A549 (cell line): ENCODE results near the gene PGM5. TPM values are rescaled to one million over a fixed set of nuclear protein-coding genes. Genes with fewer than 3 reads are reported as not detected.

ENCODE experiments used
- ATAC-seq, 2 experiments: fragments of 200-7000 bp in 1 of 2; fragments of >200 bp in 1 of 2; cut with Nextera tagmentation in 1 of 2; cut with Tn5 transposase in 1 of 2; 3 replicates each; pipeline versions ENCODE4 v1.8.0 to v1.9.1; 2018 to 2020; ENCODE audit warnings: mild to moderate bottlenecking in 1 of 2, moderate library complexity in 1 of 2
- CTCF ChIA-PET: fragments of 300-600 bp; sonication (Branson Sonifier 250); formaldehyde crosslinking; extraction: SDS; loops from one replicate; lab custom pipeline; 2021; ENCODE audit warnings: antibody characterized with exemption, inconsistent platforms; lab: Yijun Ruan, JAX
- POLR2A ChIA-PET: fragments of 350-600 bp; formaldehyde crosslinking; extraction: SDS; loops from one replicate; lab custom pipeline; 2021; ENCODE audit warnings: antibody characterized with exemption, inconsistent platforms; lab: Yijun Ruan, JAX
- DNase-seq, 2 experiments: peaks; one replicate each; pipeline versions ENCODE4 v3.0.0 to v3.0.0-alpha.2; 2011 to 2016; ENCODE audit warnings: low read depth in 1 of 2, low spot score in 1 of 2
- FAIRE-seq: peaks from 2 replicates; lab custom pipeline; 2011; peaks lifted over from hg19 to GRCh38; lab: Jason Lieb, UNC
- H3K27ac ChIP-seq, 2 experiments: fragments of >200 bp; sonication (Bioruptor Twin); formaldehyde crosslinking; 3 replicates each; pipeline ENCODE4 v1.5.1; 2016 to 2017
- H3K4me1 ChIP-seq: fragments of >200 bp; sonication (Bioruptor Twin); formaldehyde crosslinking; 3 replicates; pipeline ENCODE4 v1.6.1; 2016
- H3K4me2 ChIP-seq: fragments of >200 bp; sonication (Bioruptor Twin); formaldehyde crosslinking; 3 replicates; pipeline ENCODE4 v1.6.1; 2016
- H3K4me3 ChIP-seq: fragments of >200 bp; sonication (Bioruptor Twin); formaldehyde crosslinking; 3 replicates; pipeline ENCODE4 v1.5.1; 2016
- H3K9me3 ChIP-seq: fragments of >200 bp; sonication (Bioruptor Twin); formaldehyde crosslinking; 3 replicates; pipeline ENCODE4 v1.6.1; 2016
- BCL3 ChIP-seq: fragments of >200 bp; sonication (Bioruptor Twin); formaldehyde crosslinking; IDR thresholded peaks from 3 replicates; pipeline ENCODE4 v1.6.1; 2016
- E2F6 ChIP-seq: IDR thresholded peaks from 2 replicates; pipeline ENCODE4 v1.6.1; 2012; ENCODE audit warnings: low read depth, borderline replicate concordance
- EHF ChIP-seq: fragments of 250-450 bp; sonication (Bioruptor Pico); IDR thresholded peaks from 2 replicates; pipeline ENCODE4 v1.5.0; 2020; ENCODE audit warnings: mild to moderate bottlenecking
- ELK1 ChIP-seq: fragments of 150-350 bp; IDR thresholded peaks from 2 replicates; pipeline ENCODE4 v1.6.1; 2014; ENCODE audit warnings: low read depth, mild to moderate bottlenecking, low read length
- EP300 ChIP-seq, 2 experiments: fragments of >200 bp; sonication (Bioruptor Twin); formaldehyde crosslinking; IDR thresholded peaks; 2 replicates in 1 of 2; 3 replicates in 1 of 2; pipeline ENCODE4 v1.6.1; 2016 to 2017
- ESRRA ChIP-seq: fragments of 150-350 bp; IDR thresholded peaks from 2 replicates; pipeline ENCODE4 v1.6.1; 2014; ENCODE audit warnings: mild to moderate bottlenecking, low read length, borderline replicate concordance
- FOSL2 ChIP-seq, 2 experiments: fragments of 450-650 bp in 1 of 2; fragments of >200 bp in 1 of 2; sonication (Bioruptor Twin) in 1 of 2; formaldehyde crosslinking; IDR thresholded peaks; 2 replicates each; pipeline versions ENCODE4 v1.5.0 to v1.6.1; 2016 to 2020; ENCODE audit warnings: mild to moderate bottlenecking in 1 of 2, moderate library complexity in 1 of 2
- HDAC2 ChIP-seq: fragments of 200-600 bp; sonication (generic); IDR thresholded peaks from 2 replicates; pipeline ENCODE4 v1.6.1; 2016
- HES2 ChIP-seq: fragments of >200 bp; sonication (Bioruptor Twin); formaldehyde crosslinking; IDR thresholded peaks from 2 replicates; pipeline ENCODE4 v1.6.1; 2016
- HOXB5 ChIP-seq: fragments of 250-450 bp; sonication (Bioruptor Pico); IDR thresholded peaks from 2 replicates; pipeline ENCODE4 v1.5.0; 2020; ENCODE audit warnings: mild to moderate bottlenecking, moderate library complexity
- JUNB ChIP-seq: fragments of >200 bp; sonication (Bioruptor Twin); formaldehyde crosslinking; IDR thresholded peaks from 2 replicates; pipeline ENCODE4 v1.6.1; 2016
- KDM5A ChIP-seq: fragments of 200-600 bp; sonication (generic); IDR thresholded peaks from 2 replicates; pipeline ENCODE4 v1.6.1; 2016; ENCODE audit warnings: antibody characterized with exemption, mild to moderate bottlenecking
- MYC ChIP-seq: IDR thresholded peaks from 2 replicates; pipeline ENCODE4 v1.6.1; 2012; ENCODE audit warnings: mild to moderate bottlenecking, inconsistent platforms, low read length, improper control_type of control experiment, borderline replicate concordance
- NPAS2 ChIP-seq: fragments of 250-450 bp; sonication (Bioruptor Pico); IDR thresholded peaks from 2 replicates; pipeline ENCODE4 v1.8.0; 2022; ENCODE audit warnings: mild to moderate bottlenecking, moderate library complexity, borderline replicate concordance
- RAD21 ChIP-seq, 2 experiments: fragments of >200 bp in 1 of 2; sonication (Bioruptor Twin) in 1 of 2; formaldehyde crosslinking in 1 of 2; IDR thresholded peaks in 1 of 2; conservative IDR thresholded peaks in 1 of 2; 2 replicates in 1 of 2; 3 replicates in 1 of 2; pipeline ENCODE4 v1.6.1; 2012 to 2018; ENCODE audit warnings: inconsistent platforms in 1 of 2
- RARB ChIP-seq: fragments of 250-450 bp; sonication (Bioruptor Pico); IDR thresholded peaks from 2 replicates; pipeline ENCODE4 v1.8.0; 2021; ENCODE audit warnings: mild to moderate bottlenecking, moderate library complexity
- RCOR1 ChIP-seq: fragments of 150-350 bp; IDR thresholded peaks from 2 replicates; pipeline ENCODE4 v1.6.1; 2014; ENCODE audit warnings: antibody characterized with exemption, low read length, low read depth
- REST ChIP-seq: fragments of 200-600 bp; sonication (generic); IDR thresholded peaks from 2 replicates; pipeline ENCODE4 v1.6.1; 2016; ENCODE audit warnings: antibody characterized with exemption, mild to moderate bottlenecking, moderate library complexity
- RNF2 ChIP-seq: fragments of 200-600 bp; sonication (generic); IDR thresholded peaks from 2 replicates; pipeline ENCODE4 v1.6.1; 2016; ENCODE audit warnings: low read depth, mild to moderate bottlenecking, antibody characterized with exemption, moderate library complexity, borderline replicate concordance
- TFCP2L1 ChIP-seq: fragments of 250-450 bp; sonication (Bioruptor Pico); IDR thresholded peaks from 2 replicates; pipeline ENCODE4 v1.5.0; 2021; ENCODE audit warnings: mild to moderate bottlenecking
- ZC3H11A ChIP-seq: fragments of 450-650 bp; IDR thresholded peaks from 2 replicates; pipeline ENCODE4 v1.6.1; 2014; ENCODE audit warnings: antibody characterized with exemption, mild to moderate bottlenecking
- ZNF302 ChIP-seq: fragments of 250-450 bp; sonication (Bioruptor Pico); IDR thresholded peaks from 2 replicates; pipeline ENCODE4 v1.9.0; 2021; ENCODE audit warnings: inconsistent platforms, mild to moderate bottlenecking, moderate library complexity
- ZSCAN20 ChIP-seq: fragments of 250-450 bp; sonication (Bioruptor Pico); IDR thresholded peaks from 2 replicates; pipeline ENCODE4 v1.8.0; 2022; ENCODE audit warnings: mild to moderate bottlenecking, moderate library complexity
- WGBS: methylation state at CpG from one replicate; pipeline ENCODE4 v1.1.6; 2017; ENCODE audit errors: missing lambda C conversion rate; 5-methylcytosine and 5-hydroxymethylcytosine counted together
- polyA plus RNA-seq, 4 experiments: library from polyadenylated mRNA; depleted of rRNA in 3 of 4; stranded (reverse); fragments of >200 nt; fragmentation: RNase III in 1 of 4; extraction: RNeasy Plus Mini Kit Qiagen cat#74134 plus additional on column Dnase treatment in 1 of 4; gene quantifications; 2 replicates in 3 of 4; 3 replicates in 1 of 4; pipeline ENCODE4 v1.2.3, GENCODE V29; 2011 to 2017

PGM5 gene
- polyA plus RNA-seq, 2 of the 4 experiments (the other 2 are of a cell fraction): 0.18 TPM; not detected in 1

GRCh38 chr9:68426755-68427154, 70.3 kb downstream of the PGM5 start:
- POLR2A ChIA-PET: no interaction called here
- FAIRE-seq (no peak), ATAC-seq (no peak), DNase-seq (no peak)
- Histone ChIP-seq H3K4me3 (no peak overlapping the region), H3K9me3 (no peaks in the 10 kb centered on the region), H3K27ac (no peak overlapping the region), H3K4me2 (no peak overlapping the region), H3K4me1 (no peaks in the 10 kb centered on the region)
- 0% methylated on average over 1 of the region's 1 CpG for WGBS
- TF ChIP-seq RCOR1 (no peak), JUNB (no peak), RAD21 (conservative IDR thresholded peaks at IDR 0.05 in 1 of 2, IDR thresholded peaks at IDR 0.05 in 1 of 2) (no peak), RARB (no peak), ELK1 (no peak), REST (no peak), ZNF302 (CRISPR knock-in tag) (no peak), EHF (CRISPR knock-in tag) (no peak), E2F6 (no peak), NPAS2 (CRISPR knock-in tag) (no peak), ZC3H11A (no peak), KDM5A (no peak), TFCP2L1 (no peak), ZSCAN20 (CRISPR knock-in tag) (no peak), MYC (no peak), RNF2 (no peak), HES2 (no peak), EP300 (IDR thresholded peaks at IDR 0.05) (no peak), ESRRA (no peak)
- TF ChIP-seq, all 56 proteins: peak for 0
- CTCF ChIA-PET: no interaction called here

- no peaks in the 10 kb centered on the region for H3K9me3 ChIP-seq
- ChIA-PET POLR2A (no interaction called here), CTCF (interaction anchor here (0.8 to 1.0 kb wide), 2 partner anchors 10 to 151 kb away, joined by 3 to 4 read pairs; no protein-coding TSS in a partner anchor)
- H3K27ac ChIP-seq: no peak overlapping the region
- FAIRE-seq: no peak
- no peak overlapping the region for H3K4me3 ChIP-seq
- H3K4me1 ChIP-seq: no peaks in the 10 kb centered on the region
- DNase-seq: no peak
- H3K4me2 ChIP-seq: no peak overlapping the region
- TF ChIP-seq TFCP2L1 (no peak), ZSCAN20 (CRISPR knock-in tag) (no peak), HDAC2 (no peak), HOXB5 (CRISPR knock-in tag) (no peak), BCL3 (no peak), JUNB (no peak), FOSL2 (IDR thresholded peaks at IDR 0.05) (no peak), FOSL2 (CRISPR knock-in tag; IDR thresholded peaks at IDR 0.05) (no peak), ESRRA (no peak)
- ATAC-seq: no peak
These were observed 71.0 kb downstream of the PGM5 start for GRCh38 chr9:68427216-68427977.
